ENCODE measurements around the gene DCTN1.
A peak's percentile ranks its signal among the peaks of the same experiment; 100 is the strongest.

The DCTN1 gene

DNA sequence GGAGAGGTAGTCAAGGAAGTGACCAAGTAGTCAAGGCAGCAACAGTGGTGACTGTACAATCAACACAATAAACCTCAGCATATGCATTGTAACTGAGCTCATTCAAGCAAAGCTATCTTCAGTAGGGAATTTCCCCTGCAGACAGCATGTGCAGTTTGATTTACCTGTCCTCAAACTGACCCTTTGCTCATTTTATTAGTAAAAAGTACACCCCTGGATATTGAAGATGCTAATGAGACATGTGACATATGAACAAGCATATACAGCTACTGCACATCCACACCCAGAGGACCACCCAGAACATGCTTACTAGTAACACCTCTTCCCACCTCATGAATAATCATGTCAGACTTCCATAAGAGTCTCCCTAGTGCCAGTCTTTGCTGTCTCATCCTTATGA, 25.9 kb upstream of the DCTN1 start:
- Histone ChIP-seq H3K79me2 (ENCODE audit: control insufficient read depth, insufficient read depth, low read length) (no peaks in the 10 kb centered on the region), H3K4me1 (ENCODE audit: control insufficient read depth, low read depth, low read length) (no peaks in the 10 kb centered on the region), H2BK5ac (ENCODE audit: low read length) (no peak overlapping the region), H2BK15ac (replicated peaks; ENCODE audit: low read depth) (no peak overlapping the region), H4K5ac (ENCODE audit: low read length) (no peak overlapping the region), H3K18ac (ENCODE audit: low read length) (no peak overlapping the region), H3K27me3 (ENCODE audit: insufficient read depth, low read length, poor library complexity) (no peaks in the 10 kb centered on the region), H2AK5ac (ENCODE audit: low read length) (no peak overlapping the region), H2BK120ac (ENCODE audit: low read depth, low read length) (no peak overlapping the region), H3K79me1 (ENCODE audit: low read length) (no peaks in the 10 kb centered on the region), H3K23ac (ENCODE audit: low read length) (no peak overlapping the region), H3K27ac (ENCODE audit: low read depth, low read length) (no peak overlapping the region), H4K8ac (ENCODE audit: low read depth, low read length) (no peak overlapping the region), H3K4me3 (ENCODE audit: low read length) (no peak overlapping the region), H3K4me2 (ENCODE audit: low read length) (no peak overlapping the region), H3K9ac (ENCODE audit: low read length) (no peak overlapping the region), H3K4ac (ENCODE audit: low read depth, low read length) (no peak overlapping the region), H3K36me3 (ENCODE audit: control insufficient read depth, insufficient read depth, low read length) (no peaks in the 10 kb centered on the region), H3K56ac (ENCODE audit: low read length) (no peak overlapping the region)
- no peak for DNase-seq

DNA sequence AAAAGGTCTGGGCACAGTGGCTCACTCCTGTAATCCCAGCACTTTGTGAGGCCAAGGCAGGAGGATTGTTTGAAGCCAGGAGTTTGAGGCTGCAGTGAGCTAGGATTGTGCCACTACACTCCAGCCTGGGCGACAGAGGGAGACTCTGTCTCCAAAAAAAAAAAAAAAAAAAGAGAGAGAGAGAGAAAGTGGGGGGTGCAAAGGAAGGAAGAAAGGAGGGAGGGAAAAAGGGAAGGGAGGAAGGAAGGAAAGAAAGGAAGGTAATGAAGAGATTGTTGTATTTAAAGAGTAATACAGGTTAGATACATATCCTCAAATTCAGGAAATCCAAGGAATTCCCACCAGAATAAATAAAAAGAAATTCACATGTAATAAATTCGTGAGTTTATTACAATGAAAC, 21.8 kb upstream of the DCTN1 start:
- no peaks in the 10 kb centered on the region for H3K27me3 ChIP-seq (ENCODE audit: insufficient read depth, low read length, poor library complexity)
- no peak overlapping the region for H3K27ac ChIP-seq (ENCODE audit: low read depth, low read length)
- H2BK15ac ChIP-seq (replicated peaks; ENCODE audit: low read depth): no peak overlapping the region
- H3K4me1 ChIP-seq (ENCODE audit: control insufficient read depth, low read depth, low read length): no peaks in the 10 kb centered on the region
- H2AK5ac ChIP-seq (ENCODE audit: low read length): no peak overlapping the region
- H2BK120ac ChIP-seq (ENCODE audit: low read depth, low read length): no peak overlapping the region
- no peak overlapping the region for H3K56ac ChIP-seq (ENCODE audit: low read length)
- no peak overlapping the region for H4K8ac ChIP-seq (ENCODE audit: low read depth, low read length)
- H3K4ac ChIP-seq (ENCODE audit: low read depth, low read length): no peak overlapping the region
- no peak overlapping the region for H2BK5ac ChIP-seq (ENCODE audit: low read length)
- no CpG with 5 or more reads among the region's 2 CpGs for WGBS (ENCODE audit: extremely low coverage, insufficient coverage, low lambda C conversion rate)
- H3K4me3 ChIP-seq (ENCODE audit: low read length): no peak overlapping the region
- no peak overlapping the region for H3K4me2 ChIP-seq (ENCODE audit: low read length)
- no peak overlapping the region for H4K5ac ChIP-seq (ENCODE audit: low read length)
- no peaks in the 10 kb centered on the region for H3K79me1 ChIP-seq (ENCODE audit: low read length)
- no peak for DNase-seq
- no peaks in the 10 kb centered on the region for H3K79me2 ChIP-seq (ENCODE audit: control insufficient read depth, insufficient read depth, low read length)
- H3K18ac ChIP-seq (ENCODE audit: low read length): no peak overlapping the region
- no peak overlapping the region for H3K9ac ChIP-seq (ENCODE audit: low read length)
- no peak overlapping the region for H3K23ac ChIP-seq (ENCODE audit: low read length)
- no peaks in the 10 kb centered on the region for H3K36me3 ChIP-seq (ENCODE audit: control insufficient read depth, insufficient read depth, low read length)

DNA sequence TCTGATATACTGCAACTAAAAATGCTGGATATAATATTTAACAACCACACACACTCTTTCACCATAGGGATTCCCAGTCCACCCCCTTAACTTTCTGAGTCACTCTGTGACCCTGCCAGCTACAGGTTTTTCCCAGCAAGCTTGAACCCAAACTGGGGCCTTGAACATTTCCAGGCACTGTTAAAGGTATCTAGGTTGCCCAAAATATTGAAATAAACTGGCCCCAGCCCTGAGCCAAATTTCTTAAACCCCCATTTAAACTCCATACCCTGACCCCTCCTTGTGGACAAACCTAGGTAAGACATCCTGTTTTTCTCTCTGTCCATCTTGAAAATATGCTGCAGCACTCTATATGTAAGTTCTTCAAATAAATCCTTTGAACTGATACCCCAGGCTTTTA, 19.7 kb upstream of the DCTN1 start:
- no peak overlapping the region for H2BK15ac ChIP-seq (replicated peaks; ENCODE audit: low read depth)
- no peaks in the 10 kb centered on the region for H3K27me3 ChIP-seq (ENCODE audit: insufficient read depth, low read length, poor library complexity)
- no peaks in the 10 kb centered on the region for H3K79me2 ChIP-seq (ENCODE audit: control insufficient read depth, insufficient read depth, low read length)
- H4K8ac ChIP-seq (ENCODE audit: low read depth, low read length): no peak overlapping the region
- DNase-seq: peak; percentile 52
- H3K4me1 ChIP-seq (ENCODE audit: control insufficient read depth, low read depth, low read length): no peaks in the 10 kb centered on the region
- no peak overlapping the region for H4K5ac ChIP-seq (ENCODE audit: low read length)
- no peak overlapping the region for H3K4me2 ChIP-seq (ENCODE audit: low read length)
- H2AK5ac ChIP-seq (ENCODE audit: low read length): no peak overlapping the region
- no peaks in the 10 kb centered on the region for H3K79me1 ChIP-seq (ENCODE audit: low read length)
- no peak overlapping the region for H3K4ac ChIP-seq (ENCODE audit: low read depth, low read length)
- no peak overlapping the region for H2BK5ac ChIP-seq (ENCODE audit: low read length)
- no peak overlapping the region for H3K56ac ChIP-seq (ENCODE audit: low read length)
- H3K9ac ChIP-seq (ENCODE audit: low read length): no peak overlapping the region
- no peak overlapping the region for H3K23ac ChIP-seq (ENCODE audit: low read length)
- H3K18ac ChIP-seq (ENCODE audit: low read length): no peak overlapping the region
- no peak overlapping the region for H3K27ac ChIP-seq (ENCODE audit: low read depth, low read length)
- no peaks in the 10 kb centered on the region for H3K36me3 ChIP-seq (ENCODE audit: control insufficient read depth, insufficient read depth, low read length)
- no peak overlapping the region for H2BK120ac ChIP-seq (ENCODE audit: low read depth, low read length)
- no peak overlapping the region for H3K4me3 ChIP-seq (ENCODE audit: low read length)

DNA sequence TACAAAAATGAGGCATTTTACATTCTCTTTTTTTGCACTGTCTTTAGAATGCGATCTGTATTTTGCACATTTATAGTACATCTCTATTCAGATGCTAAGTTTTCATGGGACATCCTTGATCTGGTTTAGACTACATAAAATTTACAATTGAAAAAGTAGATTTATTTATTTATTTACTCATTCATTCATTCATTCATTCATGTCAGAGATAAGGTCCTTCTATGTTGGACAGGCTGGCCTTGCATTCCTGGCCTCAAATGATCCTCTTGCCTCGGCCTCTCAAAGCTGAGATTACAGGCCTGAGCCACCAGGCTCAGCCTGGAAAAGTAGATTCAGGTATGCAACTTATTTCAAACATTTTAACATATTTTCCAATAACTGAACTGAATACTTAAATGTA, 16.0 kb upstream of the DCTN1 start:
- no peak overlapping the region for H3K4me2 ChIP-seq (ENCODE audit: low read length)
- H3K9ac ChIP-seq (ENCODE audit: low read length): no peak overlapping the region
- no peak overlapping the region for H2BK120ac ChIP-seq (ENCODE audit: low read depth, low read length)
- no peak overlapping the region for H3K56ac ChIP-seq (ENCODE audit: low read length)
- WGBS (ENCODE audit: extremely low coverage, insufficient coverage, low lambda C conversion rate): no CpG with 5 or more reads among the region's 2 CpGs
- no peak overlapping the region for H4K8ac ChIP-seq (ENCODE audit: low read depth, low read length)
- H3K36me3 ChIP-seq (ENCODE audit: control insufficient read depth, insufficient read depth, low read length): no peaks in the 10 kb centered on the region
- no peak overlapping the region for H4K5ac ChIP-seq (ENCODE audit: low read length)
- no peak overlapping the region for H3K27ac ChIP-seq (ENCODE audit: low read depth, low read length)
- no peaks in the 10 kb centered on the region for H3K79me1 ChIP-seq (ENCODE audit: low read length)
- no peak overlapping the region for H2BK5ac ChIP-seq (ENCODE audit: low read length)
- no peak overlapping the region for H3K4me3 ChIP-seq (ENCODE audit: low read length)
- no peak overlapping the region for H3K18ac ChIP-seq (ENCODE audit: low read length)
- no peak for DNase-seq
- H3K79me2 ChIP-seq (ENCODE audit: control insufficient read depth, insufficient read depth, low read length): peaks cover 1% of the 10 kb centered on the region
- H2AK5ac ChIP-seq (ENCODE audit: low read length): no peak overlapping the region
- H3K23ac ChIP-seq (ENCODE audit: low read length): no peak overlapping the region
- H3K4me1 ChIP-seq (ENCODE audit: control insufficient read depth, low read depth, low read length): no peaks in the 10 kb centered on the region
- H3K4ac ChIP-seq (ENCODE audit: low read depth, low read length): no peak overlapping the region
- no peak overlapping the region for H2BK15ac ChIP-seq (replicated peaks; ENCODE audit: low read depth)
- no peaks in the 10 kb centered on the region for H3K27me3 ChIP-seq (ENCODE audit: insufficient read depth, low read length, poor library complexity)

- Histone ChIP-seq H3K79me2 (ENCODE audit: control insufficient read depth, insufficient read depth, low read length) (peaks cover 25% of the 10 kb centered on the region), H3K27me3 (ENCODE audit: insufficient read depth, low read length, poor library complexity) (no peaks in the 10 kb centered on the region), H3K18ac (ENCODE audit: low read length) (no peak overlapping the region), H3K23ac (ENCODE audit: low read length) (no peak overlapping the region), H3K4me3 (ENCODE audit: low read length) (no peak overlapping the region), H3K36me3 (ENCODE audit: control insufficient read depth, insufficient read depth, low read length) (no peaks in the 10 kb centered on the region), H4K8ac (ENCODE audit: low read depth, low read length) (no peak overlapping the region), H2BK15ac (replicated peaks; ENCODE audit: low read depth) (no peak overlapping the region), H3K4ac (ENCODE audit: low read depth, low read length) (no peak overlapping the region), H4K5ac (ENCODE audit: low read length) (no peak overlapping the region), H2AK5ac (ENCODE audit: low read length) (no peak overlapping the region), H2BK5ac (ENCODE audit: low read length) (no peak overlapping the region), H3K9ac (ENCODE audit: low read length) (no peak overlapping the region), H3K4me2 (ENCODE audit: low read length) (no peak overlapping the region), H3K27ac (ENCODE audit: low read depth, low read length) (no peak overlapping the region), H3K79me1 (ENCODE audit: low read length) (peaks cover 11% of the 10 kb centered on the region), H3K56ac (ENCODE audit: low read length) (no peak overlapping the region), H3K4me1 (ENCODE audit: control insufficient read depth, low read depth, low read length) (peaks cover 3% of the 10 kb centered on the region), H2BK120ac (ENCODE audit: low read depth, low read length) (no peak overlapping the region)
- WGBS (ENCODE audit: extremely low coverage, insufficient coverage, low lambda C conversion rate): no CpG with 5 or more reads among the region's 1 CpG
- DNase-seq: no peak
Observed at GRCh38 chr2:74393525-74393924, 13.4 kb upstream of the DCTN1 start.

DNA sequence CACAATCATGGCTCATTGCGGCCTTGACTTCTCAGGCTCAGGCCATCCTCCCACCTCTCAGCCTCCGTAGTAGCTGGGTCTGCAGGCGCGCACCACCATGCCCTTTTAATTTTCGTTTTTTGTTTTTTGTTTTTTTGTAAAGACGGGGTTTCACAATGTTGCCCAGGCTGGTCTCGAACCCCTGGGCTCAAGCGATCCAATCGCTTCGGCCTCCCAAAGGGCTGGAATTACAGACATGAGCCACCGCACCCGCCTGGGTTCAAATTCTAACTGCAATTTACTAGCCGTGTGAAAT, 12.3 kb upstream of the DCTN1 start:
- no CpG with 5 or more reads among the region's 13 CpGs for WGBS (ENCODE audit: extremely low coverage, insufficient coverage, low lambda C conversion rate)
- no peak for DNase-seq
- no peak overlapping the region for H3K9ac ChIP-seq (ENCODE audit: low read length)
- H3K27ac ChIP-seq (ENCODE audit: low read depth, low read length): no peak overlapping the region
- H3K4me2 ChIP-seq (ENCODE audit: low read length): no peak overlapping the region
- H3K79me1 ChIP-seq (ENCODE audit: low read length): peaks cover 18% of the 10 kb centered on the region
- H3K23ac ChIP-seq (ENCODE audit: low read length): no peak overlapping the region
- no peak overlapping the region for H3K4ac ChIP-seq (ENCODE audit: low read depth, low read length)
- no peak overlapping the region for H4K5ac ChIP-seq (ENCODE audit: low read length)
- H4K8ac ChIP-seq (ENCODE audit: low read depth, low read length): no peak overlapping the region
- H2BK120ac ChIP-seq (ENCODE audit: low read depth, low read length): peak overlapping the region; percentile 35
- H2BK15ac ChIP-seq (replicated peaks; ENCODE audit: low read depth): no peak overlapping the region
- no peak overlapping the region for H3K4me3 ChIP-seq (ENCODE audit: low read length)
- peaks cover 36% of the 10 kb centered on the region for H3K79me2 ChIP-seq (ENCODE audit: control insufficient read depth, insufficient read depth, low read length)
- peaks cover 3% of the 10 kb centered on the region for H3K4me1 ChIP-seq (ENCODE audit: control insufficient read depth, low read depth, low read length)
- H3K36me3 ChIP-seq (ENCODE audit: control insufficient read depth, insufficient read depth, low read length): no peaks in the 10 kb centered on the region
- H3K56ac ChIP-seq (ENCODE audit: low read length): no peak overlapping the region
- no peak overlapping the region for H2BK5ac ChIP-seq (ENCODE audit: low read length)
- no peak overlapping the region for H2AK5ac ChIP-seq (ENCODE audit: low read length)
- H3K27me3 ChIP-seq (ENCODE audit: insufficient read depth, low read length, poor library complexity): no peaks in the 10 kb centered on the region
- no peak overlapping the region for H3K18ac ChIP-seq (ENCODE audit: low read length)
